Upper lobe of left lung (tissue), 6 donors: Measurements from ENCODE around the gene PALLD. TPM values are rescaled to one million over a fixed set of nuclear protein-coding genes. Genes with fewer than 3 reads are reported as not detected.
"Not testable (repeated sequence)": the region's sequence is repeated elsewhere in the genome, so short reads cannot be mapped to it uniquely, and the experiment has no call there.

Source experiments
- ATAC-seq, 2 donors: fragments of 200-7000 bp; cut with Tn5 transposase; one replicate each; pipeline ENCODE4 v1.9.1; 2022; ENCODE audit warnings: mild to moderate bottlenecking in 2 of 2, moderate library complexity in 2 of 2; ENCODE audit not compliant: low FRiP score in 2 of 2
- DNase-seq, 2 donors: peaks; one replicate each; pipeline ENCODE4 v3.0.0-alpha.2; 2019 to 2020
- H3K27ac ChIP-seq, 4 donors: fragments of 200-600 bp; sonication (generic); one replicate each; pipeline ENCODE4 v1.5.1; 2016 to 2019
- H3K27me3 ChIP-seq, 4 donors: fragments of 200-600 bp; sonication (generic); one replicate each; pipeline ENCODE4 v1.5.1; 2017 to 2019
- H3K36me3 ChIP-seq, 4 donors: fragments of 200-600 bp; sonication (generic); one replicate each; pipeline ENCODE4 v1.5.1; 2016 to 2019
- H3K4me1 ChIP-seq, 4 donors: fragments of 200-600 bp; sonication (generic); one replicate each; pipeline ENCODE4 v1.5.1; 2018 to 2019
- H3K4me3 ChIP-seq, 4 donors: fragments of 200-600 bp; sonication (generic); one replicate each; pipeline ENCODE4 v1.5.1; 2017 to 2019; ENCODE audit warnings: mild to moderate bottlenecking in 2 of 4, moderate library complexity in 1 of 4
- H3K9me3 ChIP-seq, 4 donors: fragments of 200-600 bp; sonication (generic); one replicate each; pipeline ENCODE4 v1.5.1; 2018 to 2019
- EP300 ChIP-seq, 4 donors: sonication (generic); formaldehyde crosslinking; IDR thresholded peaks; one replicate each; pipeline ENCODE4 v1.5.1; 2017; ENCODE audit warnings: antibody characterized with exemption in 4 of 4, control low read depth in 2 of 4
- POLR2A ChIP-seq, 4 donors: fragments of 450-650 bp; IDR thresholded peaks; one replicate each; pipeline ENCODE4 v1.5.1; 2016 to 2017; ENCODE audit warnings: antibody characterized with exemption in 4 of 4, mild to moderate bottlenecking in 2 of 4
- POLR2AphosphoS5 ChIP-seq, 2 donors: sonication (generic); formaldehyde crosslinking; IDR thresholded peaks; one replicate each; pipeline ENCODE4 v1.5.1; 2017; ENCODE audit warnings: antibody characterized with exemption in 2 of 2
- WGBS, 2 donors: methylation state at CpG; one replicate each; pipeline ENCODE4 v1.1.5; 2017 to 2018; 5-methylcytosine and 5-hydroxymethylcytosine counted together
- total RNA-seq, 6 donors: library from RNA; depleted of rRNA in 4 of 6; stranded (reverse); fragments of >200 nt in 4 of 6; gene quantifications; one replicate each; pipeline versions ENCODE4 v1.1.0 to v1.2.1, GENCODE V29; 2016 to 2021
- TF ChIP-seq, protein P1 (sequence below), 6 experiments: fragments of 450-650 bp in 4 of 6; fragments of 200-600 bp in 2 of 6; sonication (generic) in 2 of 6; IDR thresholded peaks; one replicate each; pipeline ENCODE4 v1.5.1; 2016 to 2019; ENCODE audit warnings: antibody characterized with exemption in 6 of 6
- donor health status: DM: no; HTN: no; CAD: no; lungs with moderate emphysema.
- donor health status: DM: no; HTN: yes; CAD: no; lungs with severe emphysema.

Gene PALLD
- total RNA-seq, 6 donors from 2014 or later = 63.9 to 175 (median 134) TPM

DNA sequence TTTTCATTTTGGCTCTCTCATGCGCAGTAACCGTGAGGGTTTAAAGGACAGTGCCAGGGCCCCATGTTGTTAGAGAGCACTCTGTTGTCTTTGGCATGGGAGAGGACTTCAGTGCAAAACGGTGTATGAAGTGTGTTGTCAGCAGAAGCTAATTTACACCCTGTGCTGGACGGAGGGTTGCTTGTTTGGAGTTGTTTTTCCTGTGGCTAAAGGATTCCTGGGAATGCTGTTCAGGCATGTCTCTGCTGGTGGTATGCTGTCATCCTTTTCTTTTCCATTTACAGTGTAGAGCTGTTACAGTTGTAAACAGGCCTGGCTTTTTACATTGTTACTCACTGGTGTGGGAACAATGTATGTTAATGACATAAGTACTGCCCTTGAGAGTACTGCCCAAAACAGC, 306.9 kb downstream of the PALLD start:
- TF ChIP-seq, protein P1, sequence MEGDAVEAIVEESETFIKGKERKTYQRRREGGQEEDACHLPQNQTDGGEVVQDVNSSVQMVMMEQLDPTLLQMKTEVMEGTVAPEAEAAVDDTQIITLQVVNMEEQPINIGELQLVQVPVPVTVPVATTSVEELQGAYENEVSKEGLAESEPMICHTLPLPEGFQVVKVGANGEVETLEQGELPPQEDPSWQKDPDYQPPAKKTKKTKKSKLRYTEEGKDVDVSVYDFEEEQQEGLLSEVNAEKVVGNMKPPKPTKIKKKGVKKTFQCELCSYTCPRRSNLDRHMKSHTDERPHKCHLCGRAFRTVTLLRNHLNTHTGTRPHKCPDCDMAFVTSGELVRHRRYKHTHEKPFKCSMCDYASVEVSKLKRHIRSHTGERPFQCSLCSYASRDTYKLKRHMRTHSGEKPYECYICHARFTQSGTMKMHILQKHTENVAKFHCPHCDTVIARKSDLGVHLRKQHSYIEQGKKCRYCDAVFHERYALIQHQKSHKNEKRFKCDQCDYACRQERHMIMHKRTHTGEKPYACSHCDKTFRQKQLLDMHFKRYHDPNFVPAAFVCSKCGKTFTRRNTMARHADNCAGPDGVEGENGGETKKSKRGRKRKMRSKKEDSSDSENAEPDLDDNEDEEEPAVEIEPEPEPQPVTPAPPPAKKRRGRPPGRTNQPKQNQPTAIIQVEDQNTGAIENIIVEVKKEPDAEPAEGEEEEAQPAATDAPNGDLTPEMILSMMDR (IDR thresholded peaks at IDR 0.05) = no peak
- TF ChIP-seq POLR2A (IDR thresholded peaks at IDR 0.05) = no peak
- TF ChIP-seq EP300 (IDR thresholded peaks at IDR 0.05) = no peak
- TF ChIP-seq POLR2AphosphoS5 (IDR thresholded peaks at IDR 0.05) = no peak
- Histone ChIP-seq H3K4me1 (no peaks in the 10 kb centered on the region), H3K9me3 (no peaks in the 10 kb centered on the region), H3K36me3 (no peaks in the 10 kb centered on the region), H3K4me3 (no peak overlapping the region), H3K27ac (no peak overlapping the region), H3K27me3 (no peaks in the 10 kb centered on the region)
- no peak for ATAC-seq
- DNase-seq = no peak
- WGBS, 2 donors = 80 to 86% methylated on average over 4 of the region's 4 CpGs

DNA sequence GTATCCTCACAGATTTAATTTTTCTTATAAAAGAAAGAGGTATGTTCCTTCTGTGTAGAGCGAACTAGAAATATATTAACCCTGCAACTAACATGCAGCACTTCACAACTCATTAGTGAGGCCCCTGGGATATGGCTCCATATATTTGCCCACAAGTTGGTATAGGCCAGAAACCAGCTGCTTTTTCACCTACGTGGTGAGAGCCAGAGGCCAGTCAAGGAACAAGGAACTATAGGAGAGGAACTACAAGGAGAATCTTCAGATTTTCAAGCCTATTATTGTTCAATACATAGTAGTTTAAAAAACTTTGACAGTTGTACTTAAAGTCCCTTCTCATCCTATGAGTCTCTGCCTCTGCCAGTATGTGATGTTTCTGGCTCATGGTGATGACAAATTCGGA, 307.3 kb downstream of the PALLD start:
- TF ChIP-seq, protein P1 (IDR thresholded peaks at IDR 0.05) = no peak
- TF ChIP-seq EP300 (IDR thresholded peaks at IDR 0.05) (no peak), POLR2AphosphoS5 (IDR thresholded peaks at IDR 0.05) (no peak), POLR2A (IDR thresholded peaks at IDR 0.05) (no peak)
- H3K36me3 ChIP-seq = no peaks in the 10 kb centered on the region
- no peak overlapping the region for H3K27ac ChIP-seq
- DNase-seq (no peak), ATAC-seq (peak in 1 of 2 donors; percentile 26)
- H3K27me3 ChIP-seq = no peaks in the 10 kb centered on the region
- 80 to 82% methylated on average over 3 of the region's 3 CpGs for WGBS, 2 donors
- no peaks in the 10 kb centered on the region for H3K9me3 ChIP-seq
- no peaks in the 10 kb centered on the region for H3K4me1 ChIP-seq
- no peak overlapping the region for H3K4me3 ChIP-seq

DNA sequence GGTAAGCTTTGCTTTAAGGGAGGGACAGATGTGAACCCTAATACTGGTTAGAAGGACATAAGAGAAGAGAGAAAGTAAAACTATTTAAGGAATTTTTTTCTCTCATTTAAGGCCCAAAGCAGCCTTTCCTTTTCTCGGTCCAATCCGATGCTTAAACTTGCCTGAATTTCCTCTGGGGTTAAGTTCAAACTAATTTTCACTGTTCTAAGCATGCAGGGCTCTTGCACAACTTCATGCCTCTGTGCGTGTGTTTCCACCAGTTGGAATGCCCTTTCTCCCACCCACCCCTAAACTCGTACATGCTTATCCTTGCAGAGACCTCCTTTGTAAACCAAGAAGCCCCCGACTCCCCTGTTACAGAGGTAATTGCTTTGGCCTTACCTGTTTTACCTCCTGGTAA, 308.5 kb downstream of the PALLD start:
- no peak overlapping the region for H3K4me3 ChIP-seq
- no peaks in the 10 kb centered on the region for H3K27me3 ChIP-seq
- ATAC-seq = no peak
- TF ChIP-seq, protein P1 (IDR thresholded peaks at IDR 0.05) = no peak
- no peak for TF ChIP-seq POLR2AphosphoS5 (IDR thresholded peaks at IDR 0.05)
- TF ChIP-seq EP300 (IDR thresholded peaks at IDR 0.05) = no peak
- no peak for TF ChIP-seq POLR2A (IDR thresholded peaks at IDR 0.05)
- H3K9me3 ChIP-seq = no peaks in the 10 kb centered on the region
- no peaks in the 10 kb centered on the region for H3K36me3 ChIP-seq
- no peak overlapping the region for H3K27ac ChIP-seq
- no peak for DNase-seq
- H3K4me1 ChIP-seq = no peaks in the 10 kb centered on the region
- WGBS, 2 donors = 70 to 79% methylated on average over 5 of the region's 5 CpGs

DNA sequence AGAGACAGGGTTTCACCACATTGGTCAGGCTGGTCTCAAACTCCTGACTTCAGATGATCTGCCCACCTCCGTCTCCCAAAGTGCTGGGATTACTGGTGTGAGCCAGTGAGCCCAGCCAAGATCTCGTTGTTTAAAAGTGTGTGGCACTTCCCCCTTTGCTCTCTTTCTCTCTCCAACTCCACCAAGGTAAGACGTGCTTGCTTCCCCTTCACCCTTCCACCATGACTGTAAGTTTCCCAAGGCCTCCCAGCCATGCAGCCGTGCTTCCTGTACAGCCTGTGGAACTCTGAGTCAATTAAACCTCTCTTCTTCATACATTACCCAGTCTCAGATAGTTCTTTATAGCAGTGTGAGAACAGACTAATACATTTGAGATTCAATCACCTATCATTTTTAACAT, 309.4 kb downstream of the PALLD start:
- not testable (repeated sequence) for H3K27me3 ChIP-seq, H3K4me3 ChIP-seq, H3K4me1 ChIP-seq, DNase-seq, H3K9me3 ChIP-seq, H3K36me3 ChIP-seq, ATAC-seq, H3K27ac ChIP-seq
- WGBS, 2 donors = 70 to 77% methylated on average over 3 to 4 of the region's 4 CpGs

DNA sequence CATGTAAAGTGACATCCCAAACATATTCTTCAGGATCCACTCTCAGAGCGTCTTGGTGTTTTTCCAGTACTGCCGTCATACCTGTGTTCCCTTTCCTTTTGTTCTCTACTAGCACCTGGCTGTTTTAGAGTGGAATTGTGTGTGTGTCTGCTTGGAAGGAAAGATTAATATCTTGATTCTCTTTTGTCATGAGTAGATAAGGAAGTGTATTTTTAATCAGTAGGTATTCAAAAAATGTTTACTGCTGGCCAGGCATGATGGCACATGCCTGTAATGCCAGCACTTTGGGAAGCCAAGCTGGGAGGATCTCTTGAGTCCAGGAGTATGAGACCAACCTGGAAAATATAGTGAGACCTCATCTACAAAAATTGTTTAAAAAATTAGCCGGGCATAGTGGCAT, 314.4 kb downstream of the PALLD start:
- no peak for DNase-seq
- WGBS, 2 donors = 80 to 83% methylated on average over 3 of the region's 3 CpGs

More for the DNA sequence above, 314.4 kb downstream of the PALLD start:
- Histone ChIP-seq H3K4me1 (no peaks in the 10 kb centered on the region), H3K9me3 (no peaks in the 10 kb centered on the region), H3K36me3 (no peaks in the 10 kb centered on the region), H3K4me3 (no peak overlapping the region), H3K27ac (no peak overlapping the region), H3K27me3 (no peaks in the 10 kb centered on the region)
- ATAC-seq = no peak
- TF ChIP-seq, protein P1 (IDR thresholded peaks at IDR 0.05) = no peak
- TF ChIP-seq EP300 (IDR thresholded peaks at IDR 0.05) (no peak), POLR2A (IDR thresholded peaks at IDR 0.05) (no peak)
